ENCODE results near the gene BBS12. TPM values are rescaled to one million over a fixed set of nuclear protein-coding genes. Genes with fewer than 3 reads are reported as not detected.
A peak's percentile ranks its signal among the peaks of the same experiment; 100 is the strongest.

BBS12 gene
- total and polyA plus RNA-seq, 9 of the 15 experiments (the other 6 are each of a cell fraction or from before 2014, with no cell fraction given), result 2.7 to 6.5 (median 3.3) TPM

- TF ChIP-seq PHF8 (IDR thresholded peaks at IDR 0.05; ENCODE audit: borderline replicate concordance, low read length) (no peak), ZNF263 (CRISPR knock-in tag; IDR thresholded peaks at IDR 0.05; ENCODE audit: borderline replicate concordance) (no peak), TARDBP (IDR thresholded peaks at IDR 0.05) (0 out of 2 replicates have a peak, but pooled peaks have one; percentile 22), HDAC3 (IDR thresholded peaks at IDR 0.05; ENCODE audit: borderline replicate concordance, partially characterized antibody) (no peak), ZC3H8 (IDR thresholded peaks at IDR 0.05) (no peak), E2F3 (CRISPR knock-in tag; IDR thresholded peaks at IDR 0.05) (no peak), JUND (IDR thresholded peaks at IDR 0.05; ENCODE audit: borderline replicate concordance, low read depth, low read length) (no peak), JUND (tag; IDR thresholded peaks at IDR 0.05; ENCODE audit: borderline replicate concordance, low read depth, low read length) (no peak), STAG1 (CRISPR knock-in tag; IDR thresholded peaks at IDR 0.05; ENCODE audit: borderline replicate concordance) (no peak), ATF1 (CRISPR knock-in tag; IDR thresholded peaks at IDR 0.05) (no peak), ATF1 (tag; IDR thresholded peaks at IDR 0.05) (no peak), PTTG1 (tag; IDR thresholded peaks at IDR 0.05; ENCODE audit: low read depth) (no peak), SRSF9 (IDR thresholded peaks at IDR 0.05; ENCODE audit: borderline replicate concordance, low read depth, low read length) (no peak), SNIP1 (IDR thresholded peaks at IDR 0.05; ENCODE audit: low read depth) (no peak), CREBBP (IDR thresholded peaks at IDR 0.05; ENCODE audit: low read depth, low read length) (no peak), CBX3 (IDR thresholded peaks at IDR 0.05; ENCODE audit: borderline replicate concordance in 1 of 2, low read length in 2 of 2) (peak in 1 of 2 experiments; percentile 69; a peak in 1 of 3 replicates), CLOCK (CRISPR knock-in tag; IDR thresholded peaks at IDR 0.05; ENCODE audit: borderline replicate concordance) (no peak), CEBPB (tag; IDR thresholded peaks at IDR 0.05) (no peak), RAD51 (IDR thresholded peaks at IDR 0.05; ENCODE audit: borderline replicate concordance, low read depth) (peak; percentile 11; the same call in 1 of the 2 replicates), ELF2 (CRISPR knock-in tag; IDR thresholded peaks at IDR 0.05) (no peak), BRD4 (IDR thresholded peaks at IDR 0.05) (no peak), NCOA6 (IDR thresholded peaks at IDR 0.05) (no peak), MAFF (IDR thresholded peaks at IDR 0.05; ENCODE audit: low read length) (peak; percentile 28; the same call in 1 of the 2 replicates), ZNF644 (tag; IDR thresholded peaks at IDR 0.05; ENCODE audit: low read depth) (no peak)
- TF ChIP-seq, protein P1, sequence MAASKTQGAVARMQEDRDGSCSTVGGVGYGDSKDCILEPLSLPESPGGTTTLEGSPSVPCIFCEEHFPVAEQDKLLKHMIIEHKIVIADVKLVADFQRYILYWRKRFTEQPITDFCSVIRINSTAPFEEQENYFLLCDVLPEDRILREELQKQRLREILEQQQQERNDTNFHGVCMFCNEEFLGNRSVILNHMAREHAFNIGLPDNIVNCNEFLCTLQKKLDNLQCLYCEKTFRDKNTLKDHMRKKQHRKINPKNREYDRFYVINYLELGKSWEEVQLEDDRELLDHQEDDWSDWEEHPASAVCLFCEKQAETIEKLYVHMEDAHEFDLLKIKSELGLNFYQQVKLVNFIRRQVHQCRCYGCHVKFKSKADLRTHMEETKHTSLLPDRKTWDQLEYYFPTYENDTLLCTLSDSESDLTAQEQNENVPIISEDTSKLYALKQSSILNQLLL (CRISPR knock-in tag; IDR thresholded peaks at IDR 0.05; ENCODE audit: borderline replicate concordance), result no peak
Measured at GRCh38 chr4:122775987-122776836, 43.7 kb downstream of the BBS12 start (continued).

Data from K562 (cell line).